COR-L47 (cell line): Measurements from ENCODE around the gene ATOH8.

Experiments
- DNase-seq: peaks from one replicate; lab custom pipeline; 2025; lab: John Stamatoyannopoulos, UW

ATOH8 gene

GRCh38 chr2:85786865-85787264 lies 33.1 kb downstream of the ATOH8 start:
- DNase-seq: no peak

- no peak for DNase-seq
Observed at GRCh38 chr2:85787282-85787980, 33.6 kb downstream of the ATOH8 start.

GRCh38 chr2:85787981-85788340 lies 34.2 kb downstream of the ATOH8 start:
- no peak for DNase-seq

GRCh38 chr2:85788603-85789002 lies 34.8 kb downstream of the ATOH8 start:
- DNase-seq: no peak

- DNase-seq: no peak
Observed at GRCh38 chr2:85789271-85789670, 35.5 kb downstream of the ATOH8 start.

GRCh38 chr2:85790032-85790431 lies 36.2 kb downstream of the ATOH8 start:
- no peak for DNase-seq

- DNase-seq: no peak
Observed at GRCh38 chr2:85790499-85791188, 36.9 kb downstream of the ATOH8 start.

GRCh38 chr2:85791704-85792565 lies 38.1 kb downstream of the ATOH8 start:
- DNase-seq: no peak

GRCh38 chr2:85792783-85793441 lies 39.1 kb downstream of the ATOH8 start:
- DNase-seq: no peak

GRCh38 chr2:85793584-85793983 lies 39.8 kb downstream of the ATOH8 start:
- DNase-seq: no peak

GRCh38 chr2:85794038-85794441 lies 40.2 kb downstream of the ATOH8 start:
- no peak for DNase-seq

GRCh38 chr2:85794491-85795121 lies 40.8 kb downstream of the ATOH8 start:
- DNase-seq: no peak

- DNase-seq: no peak
Observed at GRCh38 chr2:85795331-85796045, 41.7 kb downstream of the ATOH8 start.

GRCh38 chr2:85796046-85796340 lies 42.2 kb downstream of the ATOH8 start:
- DNase-seq: no peak

GRCh38 chr2:85796341-85797262 lies 42.8 kb downstream of the ATOH8 start:
- DNase-seq: peak; percentile 35

GRCh38 chr2:85797263-85797660 lies 43.5 kb downstream of the ATOH8 start:
- DNase-seq: no peak

- DNase-seq: peak; percentile 45
Observed at GRCh38 chr2:85797921-85798320, 44.1 kb downstream of the ATOH8 start.

GRCh38 chr2:85799215-85799956 lies 45.6 kb downstream of the ATOH8 start:
- no peak for DNase-seq

- no peak for DNase-seq
Observed at GRCh38 chr2:85800586-85800985, 46.8 kb downstream of the ATOH8 start.

GRCh38 chr2:85801871-85802270 lies 48.1 kb downstream of the ATOH8 start:
- DNase-seq: no peak
